Uterus (tissue), 2 donors: ENCODE measurements around the gene LRR1.

Experiments
- POLR2A ChIP-seq, 2 donors: fragments of 450-650 bp; IDR thresholded peaks; one replicate each; pipeline ENCODE4 v1.6.1; 2016; ENCODE audit warnings: antibody characterized with exemption in 2 of 2, mild to moderate bottlenecking in 1 of 2, moderate library complexity in 1 of 2
- TF ChIP-seq, protein P1 (sequence below), 4 experiments: fragments of 200-600 bp in 2 of 4; fragments of 450-650 bp in 2 of 4; sonication (generic) in 2 of 4; IDR thresholded peaks; one replicate each; pipeline ENCODE4 v1.5.1; 2016 to 2019; ENCODE audit warnings: antibody characterized with exemption in 4 of 4, mild to moderate bottlenecking in 2 of 4, moderate library complexity in 1 of 4

DNA sequence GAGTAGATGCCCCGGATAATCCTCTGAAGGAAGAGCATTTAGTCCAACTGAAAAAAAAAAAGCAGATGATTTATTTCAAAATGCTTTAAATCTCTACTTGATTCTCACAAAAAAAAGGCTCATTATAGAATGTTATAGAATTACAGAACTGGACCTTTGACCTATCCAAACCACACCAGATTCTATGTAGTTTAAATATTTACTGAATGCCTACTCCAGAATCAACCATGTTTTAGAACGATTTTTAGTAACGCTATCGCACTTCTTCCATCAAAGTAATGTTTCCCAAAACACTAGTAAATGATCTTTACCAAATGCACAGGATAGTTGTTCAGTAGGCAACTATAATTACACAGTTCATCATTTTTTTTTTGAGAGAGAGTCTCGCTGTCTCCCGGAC lies 15.1 kb upstream of the LRR1 start:
- TF ChIP-seq, protein P1, sequence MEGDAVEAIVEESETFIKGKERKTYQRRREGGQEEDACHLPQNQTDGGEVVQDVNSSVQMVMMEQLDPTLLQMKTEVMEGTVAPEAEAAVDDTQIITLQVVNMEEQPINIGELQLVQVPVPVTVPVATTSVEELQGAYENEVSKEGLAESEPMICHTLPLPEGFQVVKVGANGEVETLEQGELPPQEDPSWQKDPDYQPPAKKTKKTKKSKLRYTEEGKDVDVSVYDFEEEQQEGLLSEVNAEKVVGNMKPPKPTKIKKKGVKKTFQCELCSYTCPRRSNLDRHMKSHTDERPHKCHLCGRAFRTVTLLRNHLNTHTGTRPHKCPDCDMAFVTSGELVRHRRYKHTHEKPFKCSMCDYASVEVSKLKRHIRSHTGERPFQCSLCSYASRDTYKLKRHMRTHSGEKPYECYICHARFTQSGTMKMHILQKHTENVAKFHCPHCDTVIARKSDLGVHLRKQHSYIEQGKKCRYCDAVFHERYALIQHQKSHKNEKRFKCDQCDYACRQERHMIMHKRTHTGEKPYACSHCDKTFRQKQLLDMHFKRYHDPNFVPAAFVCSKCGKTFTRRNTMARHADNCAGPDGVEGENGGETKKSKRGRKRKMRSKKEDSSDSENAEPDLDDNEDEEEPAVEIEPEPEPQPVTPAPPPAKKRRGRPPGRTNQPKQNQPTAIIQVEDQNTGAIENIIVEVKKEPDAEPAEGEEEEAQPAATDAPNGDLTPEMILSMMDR (IDR thresholded peaks at IDR 0.05), result no peak
- TF ChIP-seq POLR2A (IDR thresholded peaks at IDR 0.05), result no peak
